Loucy (cell line): ENCODE results near the gene NRXN3.

Source experiments
- H2AFZ ChIP-seq: fragments of 200-600 bp; sonication (generic); 2 replicates; pipeline ENCODE4 v1.6.0; 2016; ENCODE audit warnings: antibody characterized with exemption, mild to moderate bottlenecking, low read length, moderate library complexity
- H3F3A ChIP-seq: fragments of 200-600 bp; 2 replicates; pipeline ENCODE4 v1.6.0; 2016; ENCODE audit warnings: antibody characterized with exemption, low read depth, mild to moderate bottlenecking
- H3K27me3 ChIP-seq: fragments of 200-600 bp; sonication (generic); 2 replicates; pipeline ENCODE4 v1.6.1; 2014; ENCODE audit warnings: low read length, mild to moderate bottlenecking; ENCODE audit not compliant: insufficient read depth, poor library complexity, severe bottlenecking
- H3K36me3 ChIP-seq: fragments of 200-600 bp; sonication (generic); 2 replicates; pipeline ENCODE4 v1.6.1; 2016; ENCODE audit warnings: low read length; ENCODE audit not compliant: insufficient read depth
- H3K4me1 ChIP-seq: fragments of 200-600 bp; sonication (generic); 2 replicates; pipeline ENCODE4 v1.5.1; 2014; ENCODE audit warnings: low read length, mild to moderate bottlenecking; ENCODE audit not compliant: insufficient read depth, poor library complexity, severe bottlenecking
- H3K4me2 ChIP-seq: fragments of 200-600 bp; sonication (generic); 2 replicates; pipeline ENCODE4 v1.6.0; 2014; ENCODE audit warnings: antibody characterized with exemption, low read length, low read depth, mild to moderate bottlenecking; ENCODE audit not compliant: poor library complexity, severe bottlenecking
- H3K4me3 ChIP-seq: fragments of 200-600 bp; sonication (generic); 2 replicates; pipeline ENCODE4 v1.5.1; 2014; ENCODE audit warnings: low read length, mild to moderate bottlenecking, mixed read lengths; ENCODE audit not compliant: poor library complexity, severe bottlenecking
- H3K79me2 ChIP-seq: fragments of 200-600 bp; sonication (generic); 2 replicates; pipeline ENCODE4 v1.6.1; 2014; ENCODE audit warnings: low read length; ENCODE audit not compliant: insufficient read depth
- H3K9ac ChIP-seq: fragments of 200-600 bp; sonication (generic); 2 replicates; pipeline ENCODE4 v1.6.0; 2014; ENCODE audit warnings: mild to moderate bottlenecking, low read depth, low read length, moderate library complexity; ENCODE audit not compliant: poor library complexity, severe bottlenecking
- H3K9me2 ChIP-seq: fragments of 200-600 bp; sonication (generic); replicated peaks from 2 replicates; pipeline ENCODE4 v1.6.1; 2016; ENCODE audit warnings: low read depth, low read length, mixed read lengths
- H3K9me3 ChIP-seq: fragments of 200-600 bp; sonication (generic); 2 replicates; pipeline ENCODE4 v1.6.1; 2014; ENCODE audit warnings: mild to moderate bottlenecking, antibody characterized with exemption, low read length, low read depth; ENCODE audit not compliant: insufficient read depth
- H4K20me1 ChIP-seq: fragments of 200-600 bp; sonication (generic); 2 replicates; pipeline ENCODE4 v1.6.0; 2014; ENCODE audit warnings: antibody characterized with exemption, low read length, mild to moderate bottlenecking; ENCODE audit not compliant: insufficient read depth, poor library complexity, severe bottlenecking
- EZH2phosphoT487 ChIP-seq: fragments of 200-600 bp; IDR thresholded peaks from 2 replicates; pipeline ENCODE4 v1.6.1; 2018; ENCODE audit warnings: antibody characterized with exemption, mild to moderate bottlenecking, moderate library complexity, borderline replicate concordance
- TF ChIP-seq, protein P1 (sequence below): fragments of 200-600 bp; sonication (generic); conservative IDR thresholded peaks from 2 replicates; pipeline ENCODE4 v1.5.1; 2014; ENCODE audit warnings: mild to moderate bottlenecking, antibody characterized with exemption, low read length

NRXN3 gene

DNA sequence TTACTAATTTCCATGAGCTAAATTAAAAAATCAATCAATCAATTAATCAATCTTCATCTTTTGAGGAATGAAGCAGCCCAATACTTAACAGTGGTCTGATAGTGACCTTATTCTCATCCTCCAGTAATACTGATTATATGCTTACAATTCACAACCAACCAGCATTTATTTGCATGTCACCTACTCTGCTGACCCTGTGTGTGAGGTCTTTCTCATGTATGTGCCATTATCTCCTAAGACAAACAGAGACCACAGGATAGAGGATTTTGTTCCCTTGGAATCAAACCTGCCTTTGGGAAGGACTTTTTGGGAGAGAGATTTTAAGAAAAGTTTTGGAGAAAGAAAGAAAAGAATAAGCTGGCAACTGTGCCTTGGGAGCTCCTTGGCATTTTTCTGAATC, 197.2 kb downstream of the NRXN3 start:
- no peaks in the 10 kb centered on the region for H3K79me2 ChIP-seq
- no peaks in the 10 kb centered on the region for H3K4me1 ChIP-seq
- no peak overlapping the region for H2AFZ ChIP-seq
- no peak overlapping the region for H3K4me2 ChIP-seq
- no peaks in the 10 kb centered on the region for H3K9me2 ChIP-seq
- H3F3A ChIP-seq = no peaks in the 10 kb centered on the region
- no peaks in the 10 kb centered on the region for H3K27me3 ChIP-seq
- no peaks in the 10 kb centered on the region for H3K36me3 ChIP-seq
- no peaks in the 10 kb centered on the region for H4K20me1 ChIP-seq
- H3K9ac ChIP-seq = no peak overlapping the region
- no peak for TF ChIP-seq EZH2phosphoT487
- TF ChIP-seq, protein P1, sequence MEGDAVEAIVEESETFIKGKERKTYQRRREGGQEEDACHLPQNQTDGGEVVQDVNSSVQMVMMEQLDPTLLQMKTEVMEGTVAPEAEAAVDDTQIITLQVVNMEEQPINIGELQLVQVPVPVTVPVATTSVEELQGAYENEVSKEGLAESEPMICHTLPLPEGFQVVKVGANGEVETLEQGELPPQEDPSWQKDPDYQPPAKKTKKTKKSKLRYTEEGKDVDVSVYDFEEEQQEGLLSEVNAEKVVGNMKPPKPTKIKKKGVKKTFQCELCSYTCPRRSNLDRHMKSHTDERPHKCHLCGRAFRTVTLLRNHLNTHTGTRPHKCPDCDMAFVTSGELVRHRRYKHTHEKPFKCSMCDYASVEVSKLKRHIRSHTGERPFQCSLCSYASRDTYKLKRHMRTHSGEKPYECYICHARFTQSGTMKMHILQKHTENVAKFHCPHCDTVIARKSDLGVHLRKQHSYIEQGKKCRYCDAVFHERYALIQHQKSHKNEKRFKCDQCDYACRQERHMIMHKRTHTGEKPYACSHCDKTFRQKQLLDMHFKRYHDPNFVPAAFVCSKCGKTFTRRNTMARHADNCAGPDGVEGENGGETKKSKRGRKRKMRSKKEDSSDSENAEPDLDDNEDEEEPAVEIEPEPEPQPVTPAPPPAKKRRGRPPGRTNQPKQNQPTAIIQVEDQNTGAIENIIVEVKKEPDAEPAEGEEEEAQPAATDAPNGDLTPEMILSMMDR = no peak
- no peaks in the 10 kb centered on the region for H3K9me3 ChIP-seq
- no peak overlapping the region for H3K4me3 ChIP-seq

DNA sequence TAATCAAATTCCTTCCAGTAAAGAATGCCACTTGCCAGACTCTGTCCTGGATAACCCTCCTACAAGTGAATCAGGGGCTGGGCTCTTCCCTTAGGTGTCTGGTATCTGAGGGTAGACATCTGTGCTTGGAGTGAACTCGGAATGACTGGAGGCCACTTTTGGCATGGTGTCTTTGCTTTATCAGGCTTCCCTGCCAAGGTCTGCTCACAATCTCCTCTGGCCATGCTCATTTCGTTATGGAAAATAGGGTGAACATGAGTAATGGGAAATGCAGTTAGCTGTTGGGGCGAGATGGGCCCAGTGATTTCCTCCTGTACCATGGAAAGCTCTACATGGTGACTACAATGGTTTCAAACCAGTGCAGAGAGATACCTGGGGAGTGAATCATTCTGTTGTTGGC, 212.9 kb downstream of the NRXN3 start:
- H3K4me2 ChIP-seq = no peak overlapping the region
- H3K9me2 ChIP-seq = no peaks in the 10 kb centered on the region
- H3K36me3 ChIP-seq = no peaks in the 10 kb centered on the region
- no peak for TF ChIP-seq EZH2phosphoT487
- TF ChIP-seq, protein P1 = no peak
- no peaks in the 10 kb centered on the region for H4K20me1 ChIP-seq
- H3F3A ChIP-seq = no peaks in the 10 kb centered on the region
- H3K4me3 ChIP-seq = no peak overlapping the region
- no peak overlapping the region for H3K9ac ChIP-seq
- H3K9me3 ChIP-seq = no peaks in the 10 kb centered on the region
- no peaks in the 10 kb centered on the region for H3K79me2 ChIP-seq
- H3K27me3 ChIP-seq = no peaks in the 10 kb centered on the region
- H3K4me1 ChIP-seq = no peaks in the 10 kb centered on the region
- H2AFZ ChIP-seq = no peak overlapping the region

DNA sequence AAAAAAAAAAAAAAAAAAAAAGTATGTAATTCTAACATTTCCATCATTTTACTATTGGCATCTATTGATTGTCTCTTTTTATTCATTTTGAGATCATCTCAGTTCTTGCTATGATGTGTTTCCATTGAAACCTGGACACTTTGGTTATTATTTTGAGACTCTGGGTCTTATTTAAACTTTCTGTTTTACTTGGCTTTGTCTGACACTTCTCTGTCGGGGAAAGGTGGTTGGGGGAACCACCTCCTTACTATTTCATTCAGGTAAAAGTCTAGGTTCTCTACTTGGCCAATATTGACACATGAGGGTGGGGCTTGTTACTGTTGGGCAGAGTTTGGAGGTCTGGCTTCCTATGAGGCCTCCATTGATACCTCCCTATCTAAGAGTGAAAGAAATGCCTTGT, 228.0 kb downstream of the NRXN3 start:
- Histone ChIP-seq H3K79me2 (no peaks in the 10 kb centered on the region), H3K36me3 (no peaks in the 10 kb centered on the region), H4K20me1 (no peaks in the 10 kb centered on the region), H3K9me2 (no peaks in the 10 kb centered on the region), H3K4me2 (no peak overlapping the region), H2AFZ (no peak overlapping the region), H3F3A (no peaks in the 10 kb centered on the region), H3K27me3 (no peaks in the 10 kb centered on the region), H3K9me3 (no peaks in the 10 kb centered on the region), H3K4me3 (no peak overlapping the region), H3K9ac (no peak overlapping the region), H3K4me1 (no peaks in the 10 kb centered on the region)
- no peak for TF ChIP-seq EZH2phosphoT487
- TF ChIP-seq, protein P1 = no peak
